Stomach (tissue), 4 donors: Measurements from ENCODE around the gene PEAK1.

Experiments used
- POLR2A ChIP-seq, 4 donors: fragments of 450-650 bp; IDR thresholded peaks; one replicate each; pipeline ENCODE4 v1.6.1; 2016; ENCODE audit warnings: antibody characterized with exemption in 4 of 4, control low read depth in 2 of 4, mild to moderate bottlenecking in 1 of 4, moderate library complexity in 1 of 4
- TF ChIP-seq, protein P1 (sequence below), 7 experiments: fragments of 450-650 bp in 4 of 7; fragments of 200-600 bp in 3 of 7; sonication (generic) in 3 of 7; IDR thresholded peaks; one replicate each; pipeline ENCODE4 v1.5.1; 2016 to 2019; ENCODE audit warnings: antibody characterized with exemption in 7 of 7, control low read depth in 2 of 7, mild to moderate bottlenecking in 1 of 7

DNA sequence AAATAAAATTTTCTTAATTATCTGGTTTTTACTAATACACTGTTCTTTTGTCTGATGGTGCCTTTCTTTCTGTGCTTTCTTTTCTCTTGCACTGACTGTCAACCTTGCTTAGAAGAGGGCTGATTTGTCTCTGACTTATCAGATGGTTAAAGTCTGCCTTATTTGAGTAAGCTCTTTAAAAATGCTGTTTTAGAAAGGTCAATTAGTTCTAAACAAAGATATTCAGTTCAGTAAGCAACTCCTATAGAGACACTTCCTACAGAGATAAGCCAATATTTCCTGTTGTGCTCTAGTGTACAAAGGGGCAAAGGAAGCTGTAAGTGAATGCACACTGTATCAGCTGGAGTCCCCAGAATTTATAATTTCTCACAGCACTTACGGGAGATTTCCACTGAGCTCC lies 195.6 kb downstream of the PEAK1 start:
- TF ChIP-seq, protein P1, sequence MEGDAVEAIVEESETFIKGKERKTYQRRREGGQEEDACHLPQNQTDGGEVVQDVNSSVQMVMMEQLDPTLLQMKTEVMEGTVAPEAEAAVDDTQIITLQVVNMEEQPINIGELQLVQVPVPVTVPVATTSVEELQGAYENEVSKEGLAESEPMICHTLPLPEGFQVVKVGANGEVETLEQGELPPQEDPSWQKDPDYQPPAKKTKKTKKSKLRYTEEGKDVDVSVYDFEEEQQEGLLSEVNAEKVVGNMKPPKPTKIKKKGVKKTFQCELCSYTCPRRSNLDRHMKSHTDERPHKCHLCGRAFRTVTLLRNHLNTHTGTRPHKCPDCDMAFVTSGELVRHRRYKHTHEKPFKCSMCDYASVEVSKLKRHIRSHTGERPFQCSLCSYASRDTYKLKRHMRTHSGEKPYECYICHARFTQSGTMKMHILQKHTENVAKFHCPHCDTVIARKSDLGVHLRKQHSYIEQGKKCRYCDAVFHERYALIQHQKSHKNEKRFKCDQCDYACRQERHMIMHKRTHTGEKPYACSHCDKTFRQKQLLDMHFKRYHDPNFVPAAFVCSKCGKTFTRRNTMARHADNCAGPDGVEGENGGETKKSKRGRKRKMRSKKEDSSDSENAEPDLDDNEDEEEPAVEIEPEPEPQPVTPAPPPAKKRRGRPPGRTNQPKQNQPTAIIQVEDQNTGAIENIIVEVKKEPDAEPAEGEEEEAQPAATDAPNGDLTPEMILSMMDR (IDR thresholded peaks at IDR 0.05) = no peak
- no peak for TF ChIP-seq POLR2A (IDR thresholded peaks at IDR 0.05)
